Measurements from ENCODE around the gene EFL1.

EFL1 gene

DNA sequence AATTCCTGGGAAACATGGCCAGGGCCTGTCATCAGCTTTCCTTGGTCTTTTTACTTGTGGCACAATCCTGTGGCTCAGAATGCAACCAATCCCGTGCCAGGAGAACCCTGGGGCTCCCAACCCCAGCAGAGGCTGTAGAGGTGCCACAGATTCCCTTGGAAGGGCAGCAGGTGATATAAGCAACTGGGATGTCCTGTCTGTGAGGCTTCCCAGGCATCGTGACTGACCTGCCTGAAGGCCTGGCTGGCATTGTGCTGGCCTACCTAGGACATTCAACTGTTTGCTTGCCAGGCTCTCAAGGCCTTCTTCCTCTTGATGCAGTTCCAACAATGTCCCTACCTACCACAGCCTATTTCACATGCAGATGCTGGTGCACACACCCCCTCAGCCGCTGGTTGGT, 144.5 kb downstream of the EFL1 start:
- no peak for DNase-seq

DNA sequence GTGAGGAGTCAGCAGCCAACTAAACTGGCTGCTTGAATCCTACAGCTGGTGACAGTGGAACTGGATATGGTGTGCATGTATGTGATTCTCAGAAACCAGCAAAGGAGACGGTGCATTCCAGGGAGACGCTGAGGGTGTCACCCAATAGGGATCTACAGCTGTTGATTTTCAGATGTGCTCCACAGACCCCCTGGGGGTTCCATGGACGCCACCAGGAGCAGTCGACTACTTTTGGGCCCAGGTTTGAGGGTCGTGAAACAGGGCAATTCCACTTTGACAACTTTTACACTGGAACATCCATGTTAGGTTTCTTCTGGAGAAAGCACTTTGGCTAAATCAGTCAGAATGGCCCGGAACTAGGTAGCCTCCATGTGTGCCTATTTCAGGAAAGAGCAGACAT, 145.2 kb downstream of the EFL1 start:
- DNase-seq: no peak

DNA sequence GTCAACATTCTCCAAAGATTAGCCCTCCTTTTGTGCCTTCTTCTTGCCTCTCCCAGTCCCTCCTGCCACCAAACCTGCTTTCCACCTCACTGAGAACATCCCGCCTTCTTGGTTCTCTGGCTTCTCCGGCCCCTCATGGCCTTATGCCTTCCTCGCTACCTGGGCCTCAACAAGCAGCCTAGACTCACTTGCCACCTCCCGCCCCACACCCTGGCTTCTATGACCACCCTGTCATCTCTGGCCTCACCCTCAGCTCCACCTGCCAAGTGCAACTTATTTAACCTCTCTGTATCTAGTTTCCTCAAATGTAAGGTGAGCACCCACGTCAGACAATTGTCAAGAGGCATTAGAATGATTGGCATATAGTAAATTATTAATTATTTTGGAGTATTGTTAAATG, 147.9 kb downstream of the EFL1 start:
- DNase-seq: no peak

DNA sequence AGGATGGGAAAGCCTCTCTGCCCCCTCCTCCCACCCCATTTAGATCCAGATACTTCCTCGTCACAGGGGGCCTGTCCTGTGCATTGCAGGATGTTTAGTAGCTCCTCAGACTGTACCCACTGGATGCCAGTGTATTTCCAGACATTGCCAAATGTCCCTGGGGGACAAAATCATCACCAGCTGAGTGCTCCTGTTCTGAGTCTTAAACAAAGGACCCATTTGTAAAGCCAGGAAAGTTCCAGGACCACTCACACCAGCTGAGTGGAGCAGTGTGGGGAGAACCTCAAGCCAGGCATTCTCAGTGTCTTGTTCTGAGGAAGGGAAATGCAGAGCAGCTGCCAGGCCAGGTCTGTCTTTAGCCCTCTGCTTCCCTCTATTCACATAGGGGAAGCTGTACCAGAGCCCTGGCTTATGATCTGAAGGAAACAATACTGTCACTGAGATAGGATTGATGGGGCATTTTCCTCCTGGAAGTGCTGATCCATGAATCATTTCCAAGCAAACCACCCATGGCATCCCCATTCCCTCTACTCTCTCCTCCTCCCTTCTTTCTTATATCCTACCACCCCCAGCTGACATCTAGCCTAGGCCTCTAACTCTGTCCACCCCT, 149.3 kb downstream of the EFL1 start:
- no peak for DNase-seq

DNA sequence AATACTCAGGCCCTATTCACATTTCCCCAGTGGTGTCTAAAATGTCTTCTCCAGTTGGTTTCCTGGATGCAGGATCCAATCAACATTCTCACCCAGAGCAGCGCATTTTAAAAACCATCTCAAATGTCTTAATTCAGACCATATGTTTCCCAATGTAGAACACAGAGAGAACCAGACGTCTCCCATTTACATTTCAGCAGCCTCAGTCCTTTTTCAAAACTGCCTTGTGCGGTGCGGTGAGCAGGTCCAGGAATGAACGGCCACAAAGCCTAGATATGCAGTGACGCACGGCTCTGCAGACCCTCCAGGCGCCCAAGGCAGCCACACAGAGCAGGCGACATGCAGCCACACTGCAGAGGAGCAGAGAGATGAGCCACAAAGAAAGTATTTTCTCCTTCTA, 150.6 kb downstream of the EFL1 start:
- no peak for DNase-seq

DNA sequence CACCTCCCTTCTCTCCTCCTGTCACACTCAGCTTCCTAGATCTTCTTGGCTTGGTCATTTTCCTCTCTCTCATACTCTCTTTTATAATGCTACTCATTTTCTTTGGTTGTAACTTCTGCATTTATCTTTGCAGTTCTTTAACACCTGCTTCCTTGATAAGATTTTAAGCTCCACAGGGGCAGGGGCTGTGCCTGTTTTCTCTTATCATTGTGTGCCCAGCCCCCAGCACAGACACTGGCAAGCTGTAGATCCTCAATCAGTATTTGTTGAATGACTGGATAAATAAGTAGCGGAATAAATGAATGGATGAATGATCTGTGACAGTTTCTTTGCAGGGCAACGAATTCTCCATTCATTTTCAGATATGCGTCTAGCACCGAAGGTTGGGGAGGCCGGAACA, 152.4 kb downstream of the EFL1 start:
- no peak for DNase-seq

DNA sequence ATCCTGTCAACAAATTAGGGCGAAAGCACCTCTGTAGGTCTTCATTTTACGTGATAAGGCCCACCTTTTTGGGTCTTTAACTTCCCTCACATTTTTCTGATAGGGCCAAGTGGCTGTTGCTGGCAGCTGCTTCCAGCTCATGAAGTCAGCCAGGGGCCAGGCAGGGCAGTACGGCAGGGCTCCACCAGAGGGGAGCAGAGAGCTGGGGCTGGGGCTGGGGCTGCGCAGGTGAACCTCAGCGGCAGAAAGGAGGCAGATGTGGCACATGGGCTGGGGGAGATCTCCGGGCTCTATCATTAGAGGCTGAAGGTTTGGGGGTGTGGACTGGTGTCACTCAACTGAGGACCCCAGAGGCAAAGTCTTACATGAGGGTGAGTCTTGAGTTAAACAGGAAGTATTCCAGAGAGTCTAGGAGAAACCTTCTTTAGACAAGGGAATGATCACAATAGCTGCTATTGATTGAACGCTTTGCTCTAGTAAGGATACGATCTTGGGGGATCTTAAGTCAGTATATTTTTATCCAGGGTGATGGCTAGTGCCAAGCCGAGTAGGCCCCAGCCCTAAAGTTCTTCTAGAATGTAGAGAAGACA, 153.9 kb downstream of the EFL1 start:
- DNase-seq: peak; percentile 4 to 60 (median 45)

DNA sequence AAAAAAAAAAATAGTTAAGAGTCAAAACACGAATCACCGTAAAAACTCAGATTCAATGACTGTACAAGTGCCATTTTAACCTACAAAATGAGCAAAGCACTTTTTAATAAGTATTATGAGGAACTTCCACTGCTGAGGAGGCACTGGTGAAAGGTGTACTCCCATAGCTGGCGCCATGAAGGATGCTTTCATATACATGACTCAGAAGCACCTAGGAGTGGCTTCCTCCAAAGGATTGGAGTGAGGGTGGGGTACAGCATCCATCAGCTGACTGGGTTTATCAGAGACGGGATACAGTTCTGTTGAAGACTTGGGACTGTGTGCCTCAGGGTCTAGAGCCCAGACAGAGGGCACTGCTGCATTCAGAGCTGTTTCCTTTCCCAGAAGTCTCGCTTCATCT, 155.9 kb downstream of the EFL1 start:
- DNase-seq: no peak

DNA sequence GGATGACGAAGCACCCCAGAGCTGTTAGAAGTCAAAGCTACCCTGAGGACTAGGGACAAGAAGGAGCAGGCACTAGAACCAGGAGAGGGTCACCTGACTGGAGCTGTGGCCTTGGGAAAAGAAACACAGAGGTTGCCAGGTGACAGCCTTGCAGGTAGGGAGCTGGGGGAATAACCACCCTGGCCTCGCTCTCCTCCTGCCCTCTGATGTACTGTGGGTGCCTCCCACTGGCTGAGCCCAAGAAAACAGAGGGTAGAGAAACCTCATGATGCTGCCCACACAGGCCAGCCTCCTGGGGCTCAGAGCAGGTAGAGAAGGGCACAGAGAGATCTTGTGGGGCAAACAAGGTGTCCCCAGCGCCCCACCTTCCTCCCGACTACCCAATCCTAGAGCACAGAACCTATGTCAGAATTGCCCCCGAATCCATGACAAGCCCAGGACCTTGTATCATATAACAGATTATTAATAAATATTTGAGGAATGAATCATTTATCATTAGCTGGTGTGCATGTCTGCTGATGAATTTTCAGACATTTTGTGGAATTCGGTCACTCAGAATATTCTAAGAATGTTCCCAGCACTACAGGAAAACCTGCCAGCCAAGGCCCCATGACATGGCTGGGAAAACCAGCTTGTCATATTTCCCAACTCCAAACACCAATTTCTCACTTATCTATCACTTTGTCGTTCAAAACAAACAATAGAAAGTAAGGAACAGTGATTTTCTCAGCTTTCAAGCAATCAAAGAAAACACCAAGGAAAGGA, 156.9 kb downstream of the EFL1 start:
- DNase-seq: no peak

DNA sequence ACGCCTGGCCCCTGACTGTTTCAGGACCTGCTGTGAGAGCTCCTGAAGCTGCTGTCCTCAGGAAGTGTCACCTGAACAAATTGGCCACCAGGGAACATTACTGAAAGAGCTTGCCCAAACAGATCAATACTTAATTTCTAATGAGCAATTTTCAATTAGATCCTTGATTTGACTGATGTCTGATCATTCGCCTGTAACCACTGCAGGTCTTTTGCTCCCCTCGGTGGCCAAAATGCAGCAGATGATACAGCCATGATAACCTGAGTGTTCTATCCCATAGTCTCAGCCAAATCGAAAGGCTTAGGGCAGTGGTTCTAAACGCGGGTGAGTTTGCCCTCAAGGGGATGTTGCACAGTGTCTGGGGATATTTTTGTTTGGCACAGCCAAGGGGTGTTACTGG, 159.1 kb downstream of the EFL1 start:
- DNase-seq: no peak

DNA sequence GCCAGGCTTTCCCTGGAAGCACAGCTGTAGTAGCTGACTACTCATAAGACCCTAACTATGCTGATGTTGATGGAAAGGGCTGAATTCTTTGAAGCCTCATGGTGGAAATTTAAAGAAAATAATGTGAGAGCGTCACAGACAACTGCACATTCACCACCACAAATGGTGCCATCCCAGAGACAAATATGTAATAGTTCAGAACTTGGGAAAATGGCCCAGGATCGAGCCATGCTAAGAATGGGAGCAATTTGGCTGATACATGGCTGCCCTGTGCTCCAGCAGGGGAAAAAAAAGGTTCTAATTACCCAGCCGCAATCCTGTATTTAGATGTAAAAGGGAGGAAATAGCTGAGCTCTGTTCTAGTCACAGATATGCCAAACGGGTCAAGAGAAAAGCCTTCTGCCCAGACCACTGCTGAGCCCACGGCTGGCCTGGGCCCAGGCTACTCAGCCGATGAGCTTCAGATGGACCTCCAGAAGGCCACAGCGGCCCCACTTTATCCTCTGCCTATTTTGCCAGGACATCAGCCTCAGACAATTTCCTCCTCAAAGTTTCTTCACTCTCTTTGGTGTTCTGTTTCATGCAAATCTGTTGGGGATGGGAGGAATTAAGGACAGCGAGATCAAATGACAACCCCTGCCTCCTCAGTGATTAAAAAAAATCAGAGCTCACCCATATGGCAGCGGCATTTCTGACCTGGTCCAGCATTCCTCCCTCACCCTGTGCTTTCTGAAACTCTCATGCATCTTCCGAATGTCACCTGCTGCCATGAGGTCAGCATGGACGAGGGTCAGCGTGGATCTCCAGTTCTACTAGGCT, 162.2 kb downstream of the EFL1 start:
- no peak for DNase-seq

DNA sequence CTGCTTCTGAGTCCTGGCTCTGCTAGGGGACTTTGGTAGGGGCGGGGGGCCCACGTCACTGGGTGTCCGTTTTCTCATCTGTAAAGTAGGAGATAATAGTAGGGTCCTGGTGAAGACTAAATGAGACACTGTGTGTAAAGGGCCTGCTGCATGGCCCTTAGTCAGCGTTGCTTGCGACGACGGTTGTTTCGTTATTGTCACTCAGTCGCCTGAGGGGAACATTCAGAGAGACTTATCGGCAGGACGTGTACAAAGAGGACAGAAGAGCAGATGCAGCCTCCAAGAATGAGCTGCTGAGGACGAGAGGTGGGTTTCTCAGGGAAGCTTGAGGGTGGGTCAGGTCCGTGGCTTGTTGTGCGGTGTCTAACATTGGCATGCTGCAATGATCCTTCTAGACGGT, 163.9 kb downstream of the EFL1 start:
- DNase-seq: no peak

DNA sequence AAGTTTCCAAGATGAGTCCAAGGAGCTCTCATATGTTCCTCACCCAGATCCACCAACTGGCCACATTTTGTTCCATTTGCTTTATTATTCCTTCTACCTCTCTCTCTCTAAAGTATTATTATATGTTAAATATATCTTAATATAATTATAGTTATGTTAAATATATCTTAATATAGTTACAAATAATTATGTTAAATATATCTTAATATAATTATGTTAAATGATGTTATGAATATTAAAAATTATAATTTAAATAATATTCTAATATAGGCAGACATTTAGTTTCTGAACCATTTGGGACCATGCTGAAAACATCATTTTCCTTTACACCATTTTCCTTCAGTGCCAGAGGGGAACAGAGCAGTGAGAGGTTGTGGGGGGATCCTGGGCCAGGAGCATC, 166.7 kb downstream of the EFL1 start:
- no peak for DNase-seq

DNA sequence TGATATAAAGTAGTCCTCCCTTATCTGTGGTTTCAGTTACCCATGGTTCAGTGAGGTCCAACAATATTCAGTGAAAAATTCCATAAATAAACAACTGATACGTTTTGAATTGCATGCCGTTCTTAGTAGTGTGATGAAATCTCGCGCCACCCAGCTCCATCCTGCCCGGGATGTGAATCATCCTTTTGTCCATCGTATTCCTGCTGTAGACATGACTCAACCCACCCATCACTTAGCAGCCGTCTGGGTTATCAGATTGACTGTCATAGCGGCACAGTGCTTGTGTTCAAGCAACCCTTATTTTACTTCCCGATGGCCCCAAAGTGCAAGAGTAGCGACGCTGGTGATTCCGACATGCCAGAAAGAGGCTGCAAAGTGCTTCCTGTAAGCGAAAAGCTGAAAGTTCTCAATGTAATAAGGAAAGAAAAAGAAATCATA, 168.7 kb downstream of the EFL1 start:
- DNase-seq: no peak

DNA sequence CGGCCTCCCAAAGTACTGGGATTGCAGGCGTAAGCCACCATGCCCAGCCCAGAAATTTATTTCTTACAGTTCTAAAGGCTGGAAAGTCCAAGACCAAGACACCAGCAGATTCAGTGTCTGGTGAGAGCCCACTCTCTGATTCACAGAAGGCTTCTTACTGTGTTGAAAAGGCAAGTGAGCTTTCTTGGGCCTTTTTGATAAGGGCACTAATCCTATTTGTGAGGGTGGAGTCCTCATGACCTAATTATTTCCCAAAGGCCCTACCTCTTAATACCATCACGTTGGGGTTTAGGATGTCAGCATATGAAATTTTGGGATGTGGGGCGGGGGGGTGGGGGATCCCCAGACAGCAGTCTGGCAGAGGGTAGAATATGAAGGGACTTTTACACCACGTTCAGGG, 169.2 kb downstream of the EFL1 start:
- no peak for DNase-seq

DNA sequence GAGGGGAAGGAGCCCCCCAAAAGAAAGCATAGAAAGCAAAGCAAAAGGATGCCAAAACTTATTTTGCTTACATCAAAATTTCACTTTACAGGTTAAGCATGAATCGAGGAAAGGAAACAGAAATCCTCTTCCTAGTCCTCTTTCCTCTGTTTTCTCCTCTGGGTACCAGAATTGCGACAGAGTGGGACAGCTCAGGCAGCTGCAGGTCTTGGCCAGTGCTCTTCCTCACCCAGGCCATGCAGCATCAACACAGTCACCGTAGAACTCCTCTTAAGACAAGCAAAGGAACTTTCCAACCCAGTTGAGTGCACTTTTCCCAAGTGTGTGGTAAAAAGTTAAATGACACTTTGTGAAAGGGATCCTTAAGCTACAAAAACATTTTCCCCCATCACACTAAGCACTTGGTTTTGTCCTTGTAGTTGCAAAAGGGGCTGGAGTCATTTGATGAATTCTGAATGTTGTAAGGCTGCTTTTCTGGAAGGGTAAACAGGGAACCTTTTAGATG, 170.8 kb downstream of the EFL1 start:
- DNase-seq: no peak

DNA sequence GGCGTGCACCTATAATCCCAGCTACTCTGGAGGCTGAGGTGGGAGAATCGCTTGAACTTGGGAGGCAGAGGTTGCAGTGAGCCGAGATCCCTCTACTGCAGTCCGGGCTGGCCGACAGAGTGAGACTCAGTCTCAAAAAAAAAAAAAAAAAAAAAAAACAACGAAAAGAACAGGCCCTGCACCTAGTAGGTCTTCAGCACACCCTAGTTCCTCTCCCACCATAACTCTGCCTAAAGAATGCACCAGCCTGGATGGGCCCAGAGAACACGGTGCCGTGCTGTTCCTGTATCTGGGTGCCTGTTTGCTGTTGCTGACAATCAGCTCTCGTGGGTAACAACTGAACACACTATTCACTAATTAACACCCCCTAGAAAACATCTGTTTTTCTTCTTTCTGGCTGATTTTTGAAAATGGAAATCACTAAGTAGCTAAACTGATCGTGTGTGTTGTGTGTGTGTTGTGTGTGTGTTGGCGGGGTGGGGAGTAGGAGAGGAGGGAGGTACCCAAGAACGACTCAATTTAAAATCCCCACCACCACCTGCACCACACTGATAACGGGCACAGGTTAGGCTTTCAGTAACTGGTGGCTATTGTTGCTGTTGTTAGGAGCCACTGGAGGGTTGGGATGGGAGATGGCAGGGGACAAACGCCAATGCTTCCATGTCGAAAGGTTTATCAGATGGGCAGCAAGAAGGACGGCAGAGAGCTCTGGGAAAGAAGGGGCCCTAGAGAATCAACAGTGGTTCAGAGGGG, 176.1 kb downstream of the EFL1 start:
- DNase-seq: no peak

DNA sequence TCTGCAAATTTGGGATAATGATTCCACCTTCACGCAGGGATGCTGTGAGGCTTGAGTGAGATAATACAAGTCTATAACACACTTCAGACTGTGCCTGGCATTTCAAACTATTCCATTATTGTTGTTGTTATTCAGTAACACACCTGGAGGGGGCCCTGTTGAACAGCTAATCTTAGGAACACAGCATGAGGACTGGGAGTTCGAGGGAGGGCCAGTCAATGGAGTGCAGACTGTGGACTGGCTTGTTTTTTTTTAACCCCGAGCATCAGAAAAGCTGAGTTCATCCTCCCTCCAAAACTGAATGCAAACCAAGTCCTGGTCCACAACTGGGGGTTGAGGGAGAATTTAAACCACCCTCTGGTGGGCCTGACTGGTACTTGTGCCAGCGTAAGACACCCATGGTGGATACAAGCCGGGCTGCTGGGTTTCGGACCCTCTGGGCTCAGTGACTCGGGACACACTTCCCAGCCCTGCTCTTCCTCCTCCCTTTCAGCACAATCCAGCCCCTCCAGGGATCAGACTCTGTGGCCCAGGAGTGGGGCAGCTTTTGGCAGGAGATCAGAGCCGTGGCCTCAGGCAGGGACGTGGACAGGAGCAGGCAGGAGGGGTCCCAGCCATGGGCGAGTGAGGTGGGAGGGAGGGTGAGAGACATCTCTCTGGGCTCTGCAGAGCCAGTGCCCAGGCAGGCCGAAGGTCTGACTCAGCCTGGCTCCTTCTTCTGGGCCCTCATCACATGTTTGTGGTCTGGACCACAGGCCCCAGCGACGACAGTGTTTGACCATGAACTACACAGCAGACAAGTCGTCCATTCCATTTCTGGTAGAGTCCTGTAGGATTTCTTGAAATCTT, 180.4 kb downstream of the EFL1 start:
- DNase-seq: no peak

DNA sequence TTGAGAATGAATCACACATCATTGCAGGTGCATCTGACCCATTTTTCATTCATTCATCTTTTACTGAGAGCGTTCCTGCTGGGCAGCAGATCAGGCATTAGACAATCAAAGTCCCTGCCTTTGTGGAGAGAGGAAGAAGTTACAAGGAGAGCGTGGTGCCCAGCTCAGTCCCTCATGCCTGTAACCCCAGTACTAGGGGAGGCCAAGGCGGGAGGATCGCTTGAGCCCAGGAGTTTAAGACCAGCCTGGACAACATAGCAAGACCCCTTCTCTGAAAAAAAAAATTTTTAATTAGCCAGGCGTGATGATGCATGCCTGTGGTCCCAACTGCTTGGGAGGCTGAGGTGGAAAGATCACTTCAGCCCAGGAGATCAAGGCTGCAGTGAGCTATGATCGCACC, 181.8 kb downstream of the EFL1 start:
- DNase-seq: no peak

Data from T-helper 2 cell (primary cell).